HepG2 (cell line): ENCODE measurements around the gene HSPA1L. TPM values are rescaled to one million over a fixed set of nuclear protein-coding genes. Genes with fewer than 3 reads are reported as not detected.

Experiments used
- ZNF296 ChIP-seq: sonication (generic); formaldehyde crosslinking; conservative IDR thresholded peaks from 2 replicates; pipeline ENCODE4 v1.5.0; 2020; ENCODE audit warnings: mild to moderate bottlenecking, missing genetic modification reagents
- ZNF343 ChIP-seq: sonication (generic); formaldehyde crosslinking; IDR thresholded peaks from 2 replicates; pipeline ENCODE4 v1.4.0; 2020; ENCODE audit warnings: mild to moderate bottlenecking, missing genetic modification reagents
- polyA plus RNA-seq, 8 experiments: library from polyadenylated mRNA; depleted of rRNA in 3 of 8; stranded (reverse) in 7 of 8; unstranded in 1 of 8; fragments of >200 nt; fragmentation: Illumina TruSeq in 4 of 8; extraction: Trizol in 4 of 8; gene quantifications; 2 replicates each; pipeline versions ENCODE4 v1.2.1 to v1.2.3, GENCODE V29; 2011 to 2016; ENCODE audit warnings: low read depth in 4 of 8, missing spikeins in 1 of 8, mixed read lengths in 1 of 8; ENCODE audit not compliant: insufficient read depth in 1 of 8
- total RNA-seq, 5 experiments: library from RNA; depleted of rRNA; stranded (reverse); fragments of >200 nt; fragmentation: Illumina TruSeq; extraction: Trizol; gene quantifications; 2 replicates each; pipeline ENCODE4 v1.2.3, GENCODE V29; 2016; ENCODE audit warnings: low read depth in 1 of 5
- TF ChIP-seq, protein P1 (sequence below): sonication (generic); formaldehyde crosslinking; IDR thresholded peaks from 2 replicates; pipeline ENCODE4 v1.4.0; 2020; ENCODE audit warnings: mild to moderate bottlenecking, missing genetic modification reagents

HSPA1L gene
- total and polyA plus RNA-seq, 2 of the 13 experiments (the other 11 are each of a cell fraction or from before 2014, with no cell fraction given), result 0.55 to 1.0 TPM

DNA sequence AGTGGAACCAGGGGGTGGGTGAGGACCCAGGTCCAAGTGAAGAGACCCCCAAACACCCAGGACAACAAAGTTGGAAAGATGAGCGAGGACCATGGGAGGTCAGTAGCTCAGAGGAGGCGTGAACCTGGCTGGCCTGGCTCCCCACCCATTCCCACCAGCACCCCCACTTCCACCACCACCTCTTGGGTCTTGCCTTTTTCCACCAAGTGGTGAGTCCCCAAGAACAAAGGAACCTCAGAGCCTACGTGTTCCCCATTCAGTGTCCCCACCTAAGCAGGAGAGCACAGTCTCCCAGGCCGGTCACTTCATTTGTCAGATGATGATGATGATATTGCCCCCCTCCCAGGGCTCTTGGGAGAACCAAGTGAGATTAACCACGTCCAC is 37.4 kb downstream of the HSPA1L start (continued):
- TF ChIP-seq, protein P1, sequence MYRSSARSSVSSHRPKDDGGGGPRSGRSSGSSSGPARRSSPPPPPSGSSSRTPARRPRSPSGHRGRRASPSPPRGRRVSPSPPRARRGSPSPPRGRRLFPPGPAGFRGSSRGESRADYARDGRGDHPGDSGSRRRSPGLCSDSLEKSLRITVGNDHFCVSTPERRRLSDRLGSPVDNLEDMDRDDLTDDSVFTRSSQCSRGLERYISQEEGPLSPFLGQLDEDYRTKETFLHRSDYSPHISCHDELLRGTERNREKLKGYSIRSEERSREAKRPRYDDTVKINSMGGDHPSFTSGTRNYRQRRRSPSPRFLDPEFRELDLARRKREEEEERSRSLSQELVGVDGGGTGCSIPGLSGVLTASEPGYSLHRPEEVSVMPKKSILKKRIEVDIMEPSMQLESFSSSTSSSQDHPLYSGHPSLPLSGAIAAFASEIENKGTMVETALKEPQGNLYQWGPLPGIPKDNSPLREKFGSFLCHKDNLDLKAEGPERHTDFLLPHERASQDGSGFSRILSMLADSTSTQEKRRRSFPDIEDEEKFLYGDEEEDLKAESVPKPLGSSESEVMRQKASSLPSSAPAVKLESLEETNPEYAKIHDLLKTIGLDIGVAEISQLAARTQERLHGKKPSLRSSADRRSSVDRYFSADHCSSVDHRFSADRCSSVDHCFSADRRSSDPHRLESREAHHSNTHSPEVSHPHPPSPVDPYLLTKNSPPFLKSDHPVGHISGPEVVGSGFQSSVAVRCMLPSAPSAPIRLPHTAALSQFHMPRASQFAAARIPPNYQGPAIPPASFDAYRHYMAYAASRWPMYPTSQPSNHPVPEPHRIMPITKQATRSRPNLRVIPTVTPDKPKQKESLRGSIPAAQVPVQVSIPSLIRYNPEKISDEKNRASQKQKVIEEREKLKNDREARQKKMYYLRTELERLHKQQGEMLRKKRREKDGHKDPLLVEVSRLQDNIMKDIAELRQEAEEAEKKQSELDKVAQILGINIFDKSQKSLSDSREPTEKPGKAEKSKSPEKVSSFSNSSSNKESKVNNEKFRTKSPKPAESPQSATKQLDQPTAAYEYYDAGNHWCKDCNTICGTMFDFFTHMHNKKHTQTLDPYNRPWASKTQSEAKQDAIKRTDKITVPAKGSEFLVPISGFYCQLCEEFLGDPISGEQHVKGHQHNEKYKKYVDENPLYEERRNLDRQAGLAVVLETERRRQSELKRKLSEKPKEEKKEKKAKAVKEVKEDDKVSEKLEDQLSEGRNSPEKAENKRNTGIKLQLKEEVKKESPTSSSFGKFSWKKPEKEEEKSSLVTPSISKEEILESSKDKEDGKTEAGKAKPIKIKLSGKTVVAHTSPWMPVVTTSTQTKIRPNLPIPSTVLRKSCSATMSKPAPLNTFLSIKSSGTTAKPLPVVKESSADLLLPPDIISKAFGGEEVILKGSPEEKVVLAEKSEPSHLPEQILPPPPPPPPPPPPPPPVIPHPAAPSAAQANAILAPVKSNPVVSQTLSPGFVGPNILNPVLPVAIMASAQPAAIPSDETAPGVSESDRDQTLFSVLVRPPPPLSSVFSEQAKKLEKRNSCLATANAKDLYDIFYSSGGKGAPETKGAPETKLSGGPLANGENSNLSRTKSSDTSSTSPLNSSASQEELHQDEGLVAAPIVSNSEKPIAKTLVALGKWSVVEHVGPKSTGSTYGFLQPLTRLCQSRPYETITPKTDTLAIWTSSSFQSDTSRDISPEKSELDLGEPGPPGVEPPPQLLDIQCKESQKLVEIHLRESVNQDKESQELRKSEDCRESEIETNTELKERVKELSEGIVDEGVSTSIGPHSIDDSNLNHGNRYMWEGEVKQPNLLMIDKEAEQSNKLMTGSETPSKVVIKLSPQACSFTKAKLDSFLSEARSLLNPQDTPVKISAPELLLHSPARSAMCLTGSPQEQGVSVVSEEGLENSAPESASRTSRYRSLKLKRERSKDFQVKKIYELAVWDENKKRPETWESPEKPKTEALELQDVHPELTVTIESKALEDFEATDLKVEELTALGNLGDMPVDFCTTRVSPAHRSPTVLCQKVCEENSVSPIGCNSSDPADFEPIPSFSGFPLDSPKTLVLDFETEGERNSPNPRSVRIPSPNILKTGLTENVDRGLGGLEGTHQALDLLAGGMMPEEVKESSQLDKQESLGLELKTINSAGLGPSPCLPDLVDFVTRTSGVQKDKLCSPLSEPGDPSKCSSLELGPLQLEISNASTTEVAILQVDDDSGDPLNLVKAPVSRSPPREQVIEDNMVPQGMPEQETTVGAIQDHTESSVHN (CRISPR knock-in tag), result no peak
- peak; percentile 50; the same call in 1 of the 2 replicates for TF ChIP-seq ZNF343 (CRISPR knock-in tag)
- TF ChIP-seq ZNF296 (CRISPR knock-in tag), result no peak
